Gastrocnemius medialis (tissue), 4 donors: ENCODE measurements around the gene RNF2.

ENCODE experiments used
- CTCF ChIP-seq, 5 experiments: fragments of 450-650 bp in 3 of 5; fragments of 200-600 bp in 2 of 5; sonication (generic) in 2 of 5; IDR thresholded peaks in 4 of 5; conservative IDR thresholded peaks in 1 of 5; 1 replicate in 4 of 5; 2 replicates in 1 of 5; pipeline ENCODE4 v1.5.1; 2016 to 2019; ENCODE audit warnings: antibody characterized with exemption in 5 of 5, mild to moderate bottlenecking in 3 of 5, moderate library complexity in 3 of 5
- POLR2A ChIP-seq, 2 donors: fragments of 450-650 bp; IDR thresholded peaks; one replicate each; pipeline ENCODE4 v1.6.1; 2017; ENCODE audit warnings: antibody characterized with exemption in 2 of 2, mild to moderate bottlenecking in 2 of 2, moderate library complexity in 2 of 2

- no peak for TF ChIP-seq CTCF (IDR thresholded peaks at IDR 0.05 in 4 of 5, conservative IDR thresholded peaks at IDR 0.05 in 1 of 5)
- TF ChIP-seq POLR2A (IDR thresholded peaks at IDR 0.05), result no peak
Measured at GRCh38 chr1:185016880-185017279, 28.5 kb upstream of the RNF2 start.
